Liver (tissue), 9 donors: Measurements from ENCODE around the gene HTR5A. TPM values are rescaled to one million over a fixed set of nuclear protein-coding genes. Genes with fewer than 3 reads are reported as not detected.

ENCODE experiments used
- DNase-seq: peaks from one replicate; pipeline ENCODE4 v3.0.0-alpha.2; 2017; ENCODE audit warnings: low spot score
- H3K27ac ChIP-seq, 2 donors: one replicate each; pipeline ENCODE4 v1.7.0; 2013; ENCODE audit warnings: inconsistent platforms in 2 of 2, low read length in 2 of 2, control low read depth in 1 of 2, low read depth in 1 of 2, mild to moderate bottlenecking in 1 of 2
- H3K27me3 ChIP-seq, 4 donors: one replicate each; pipeline versions ENCODE4 v1.6.1 to v1.7.0; 2013; ENCODE audit warnings: low read length in 3 of 4, inconsistent platforms in 1 of 4, mild to moderate bottlenecking in 1 of 4, moderate library complexity in 1 of 4; ENCODE audit not compliant: control insufficient read depth in 4 of 4, insufficient read depth in 4 of 4
- H3K36me3 ChIP-seq, 4 donors: one replicate each; pipeline versions ENCODE4 v1.6.1 to v1.7.0; 2013; ENCODE audit warnings: low read length in 3 of 4, mild to moderate bottlenecking in 3 of 4, low read depth in 1 of 4, moderate library complexity in 1 of 4; ENCODE audit not compliant: control insufficient read depth in 4 of 4, insufficient read depth in 3 of 4
- H3K4me1 ChIP-seq, 4 donors: one replicate each; pipeline versions ENCODE4 v1.6.1 to v1.7.0; 2013; ENCODE audit warnings: low read length in 3 of 4, mild to moderate bottlenecking in 3 of 4, moderate library complexity in 1 of 4; ENCODE audit not compliant: control insufficient read depth in 4 of 4, insufficient read depth in 4 of 4
- H3K4me3 ChIP-seq, 3 donors: one replicate each; pipeline versions ENCODE4 v1.6.1 to v1.7.0; 2013; ENCODE audit warnings: low read length in 3 of 3, control low read depth in 1 of 3, low read depth in 1 of 3, mild to moderate bottlenecking in 1 of 3
- H3K9ac ChIP-seq, 2 donors: one replicate each; pipeline ENCODE4 v1.7.0; 2013; ENCODE audit warnings: low read length in 2 of 2, mild to moderate bottlenecking in 2 of 2, moderate library complexity in 2 of 2, control low read depth in 1 of 2, low read depth in 1 of 2
- H3K9me3 ChIP-seq, 4 donors: one replicate each; pipeline versions ENCODE4 v1.6.1 to v1.7.0; 2013; ENCODE audit warnings: low read length in 3 of 4; ENCODE audit not compliant: control insufficient read depth in 4 of 4
- CTCF ChIP-seq: fragments of 150-350 bp; IDR thresholded peaks from 2 replicates; pipeline ENCODE4 v1.5.1; 2017; ENCODE audit warnings: improper control_type of control experiment, low read depth, low read length; ENCODE audit not compliant: missing input control
- FOXA2 ChIP-seq: IDR thresholded peaks from 2 replicates; pipeline ENCODE4 v1.6.1; 2016; ENCODE audit warnings: antibody characterized with exemption
- HNF4A ChIP-seq, 2 donors: conservative IDR thresholded peaks; 2 replicates each; pipeline ENCODE4 v1.6.1; 2016; ENCODE audit warnings: antibody characterized with exemption in 2 of 2, mild to moderate bottlenecking in 2 of 2
- HNF4G ChIP-seq: IDR thresholded peaks from 2 replicates; pipeline ENCODE4 v1.6.1; 2016; ENCODE audit warnings: antibody characterized with exemption
- JUND ChIP-seq, 2 donors: IDR thresholded peaks; 2 replicates each; pipeline ENCODE4 v1.6.1; 2016; ENCODE audit warnings: antibody characterized with exemption in 2 of 2
- NR2F2 ChIP-seq: IDR thresholded peaks from 2 replicates; pipeline ENCODE4 v1.6.1; 2016; ENCODE audit warnings: antibody characterized with exemption
- RAD21 ChIP-seq, 2 donors: IDR thresholded peaks; 2 replicates each; pipeline ENCODE4 v1.6.1; 2016; ENCODE audit warnings: antibody characterized with exemption in 2 of 2, mild to moderate bottlenecking in 2 of 2
- SP1 ChIP-seq: IDR thresholded peaks from 2 replicates; pipeline ENCODE4 v1.6.1; 2018; ENCODE audit warnings: antibody characterized with exemption, mild to moderate bottlenecking
- ZBTB33 ChIP-seq: IDR thresholded peaks from 2 replicates; pipeline ENCODE4 v1.6.1; 2016; ENCODE audit warnings: antibody characterized with exemption
- WGBS: extraction: QIAGEN DNeasy Blood & Tissue Kit; methylation state at CpG from one replicate; pipeline ENCODE4 v1.1.7; 2013; 5-methylcytosine and 5-hydroxymethylcytosine counted together
- polyA plus RNA-seq, 2 donors: library from polyadenylated mRNA; stranded (reverse) in 1 of 2; unstranded in 1 of 2; fragments of 200-250 nt in 1 of 2; fragments of >200 nt in 1 of 2; fragmentation: Nextera tagmentation in 1 of 2; extraction: Ambion mirVana in 1 of 2; gene quantifications; one replicate each; pipeline versions ENCODE4 v1.2.1 to v1.2.3, GENCODE V29; 2013 to 2015
- total RNA-seq, 2 donors: library from RNA; depleted of rRNA; stranded (reverse); fragments of >200 nt; gene quantifications; one replicate each; pipeline ENCODE4 v1.2.3, GENCODE V29; 2014
- TF ChIP-seq, protein P1 (sequence below): IDR thresholded peaks from 2 replicates; pipeline ENCODE4 v1.6.1; 2016; ENCODE audit warnings: antibody characterized with exemption, mild to moderate bottlenecking
- TF ChIP-seq, protein P2 (sequence below): IDR thresholded peaks from 2 replicates; pipeline ENCODE4 v1.6.1; 2016; ENCODE audit warnings: antibody characterized with exemption
- donor health status: healthy.
- donor health status: healthy.
- donor health status: healthy.
- donor health status: healthy.
- donor health status: healthy.

HTR5A gene
- total and polyA plus RNA-seq, 4 donors = not detected

DNA sequence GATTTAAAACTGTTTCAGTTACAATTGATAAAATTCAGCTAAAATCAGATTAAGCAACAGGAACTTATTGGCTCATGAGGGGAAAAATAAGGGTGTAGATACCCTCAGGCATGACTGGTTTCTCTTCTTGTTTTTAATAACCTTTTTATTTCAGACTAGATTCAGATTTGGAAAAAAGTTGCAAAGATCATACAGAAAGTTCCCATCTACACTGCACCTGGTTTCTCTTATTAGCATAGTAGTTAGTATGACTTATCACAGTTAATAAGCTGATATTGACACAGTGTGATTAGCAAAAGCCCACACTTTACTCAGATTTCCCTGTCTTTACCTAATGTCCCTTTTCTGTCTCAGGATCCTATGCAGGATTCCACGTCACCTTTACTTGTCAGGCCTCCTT is 53.3 kb downstream of the HTR5A start:
- peaks cover 0 to 7% (median 4%) of the 10 kb centered on the region in 4 donors for H3K9me3 ChIP-seq
- peaks cover 0 to 6% (median 0%) of the 10 kb centered on the region in 4 donors for H3K27me3 ChIP-seq
- TF ChIP-seq FOXA2 = no peak
- no peak overlapping the region for H3K27ac ChIP-seq
- WGBS = 86% methylated on average over 1 of the region's 1 CpG
- no peaks in the 10 kb centered on the region for H3K36me3 ChIP-seq
- no peak for DNase-seq
- no peak overlapping the region for H3K9ac ChIP-seq
- H3K4me3 ChIP-seq = no peak overlapping the region
- H3K4me1 ChIP-seq = no peaks in the 10 kb centered on the region

DNA sequence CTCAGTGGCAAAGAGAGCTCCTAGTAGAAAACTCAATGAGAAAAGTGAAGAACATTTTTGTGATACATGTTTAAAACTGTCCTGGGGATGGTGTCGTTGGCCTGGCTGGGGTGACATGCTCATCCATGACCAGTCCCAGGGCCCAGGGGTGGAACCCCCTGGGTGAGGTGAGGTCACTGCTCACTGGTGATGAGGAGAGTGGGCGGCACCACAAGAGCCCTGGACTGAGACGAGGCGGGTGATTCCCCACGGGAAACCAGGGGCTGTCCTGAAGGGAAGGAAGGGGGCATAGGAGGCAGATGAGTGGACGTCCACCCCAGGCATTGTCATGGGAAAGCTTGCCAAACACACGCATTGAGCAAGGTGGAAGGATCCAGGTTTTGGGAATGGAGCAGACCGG is 54.6 kb downstream of the HTR5A start:
- Histone ChIP-seq H3K9me3 (peaks cover 0 to 7% (median 4%) of the 10 kb centered on the region in 4 donors), H3K27ac (no peak overlapping the region), H3K27me3 (peaks cover 0 to 3% (median 0%) of the 10 kb centered on the region in 4 donors), H3K4me3 (no peak overlapping the region), H3K9ac (no peak overlapping the region), H3K4me1 (no peaks in the 10 kb centered on the region), H3K36me3 (no peaks in the 10 kb centered on the region)
- no peak for DNase-seq
- TF ChIP-seq CTCF (no peak), FOXA2 (no peak), SP1 (no peak), NR2F2 (no peak), ZBTB33 (no peak), RAD21 (IDR thresholded peaks at IDR 0.05) (no peak), JUND (IDR thresholded peaks at IDR 0.05) (no peak), HNF4G (no peak), HNF4A (conservative IDR thresholded peaks at IDR 0.05) (no peak)
- TF ChIP-seq, protein P1, sequence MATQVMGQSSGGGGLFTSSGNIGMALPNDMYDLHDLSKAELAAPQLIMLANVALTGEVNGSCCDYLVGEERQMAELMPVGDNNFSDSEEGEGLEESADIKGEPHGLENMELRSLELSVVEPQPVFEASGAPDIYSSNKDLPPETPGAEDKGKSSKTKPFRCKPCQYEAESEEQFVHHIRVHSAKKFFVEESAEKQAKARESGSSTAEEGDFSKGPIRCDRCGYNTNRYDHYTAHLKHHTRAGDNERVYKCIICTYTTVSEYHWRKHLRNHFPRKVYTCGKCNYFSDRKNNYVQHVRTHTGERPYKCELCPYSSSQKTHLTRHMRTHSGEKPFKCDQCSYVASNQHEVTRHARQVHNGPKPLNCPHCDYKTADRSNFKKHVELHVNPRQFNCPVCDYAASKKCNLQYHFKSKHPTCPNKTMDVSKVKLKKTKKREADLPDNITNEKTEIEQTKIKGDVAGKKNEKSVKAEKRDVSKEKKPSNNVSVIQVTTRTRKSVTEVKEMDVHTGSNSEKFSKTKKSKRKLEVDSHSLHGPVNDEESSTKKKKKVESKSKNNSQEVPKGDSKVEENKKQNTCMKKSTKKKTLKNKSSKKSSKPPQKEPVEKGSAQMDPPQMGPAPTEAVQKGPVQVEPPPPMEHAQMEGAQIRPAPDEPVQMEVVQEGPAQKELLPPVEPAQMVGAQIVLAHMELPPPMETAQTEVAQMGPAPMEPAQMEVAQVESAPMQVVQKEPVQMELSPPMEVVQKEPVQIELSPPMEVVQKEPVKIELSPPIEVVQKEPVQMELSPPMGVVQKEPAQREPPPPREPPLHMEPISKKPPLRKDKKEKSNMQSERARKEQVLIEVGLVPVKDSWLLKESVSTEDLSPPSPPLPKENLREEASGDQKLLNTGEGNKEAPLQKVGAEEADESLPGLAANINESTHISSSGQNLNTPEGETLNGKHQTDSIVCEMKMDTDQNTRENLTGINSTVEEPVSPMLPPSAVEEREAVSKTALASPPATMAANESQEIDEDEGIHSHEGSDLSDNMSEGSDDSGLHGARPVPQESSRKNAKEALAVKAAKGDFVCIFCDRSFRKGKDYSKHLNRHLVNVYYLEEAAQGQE = no peak
- TF ChIP-seq, protein P2, sequence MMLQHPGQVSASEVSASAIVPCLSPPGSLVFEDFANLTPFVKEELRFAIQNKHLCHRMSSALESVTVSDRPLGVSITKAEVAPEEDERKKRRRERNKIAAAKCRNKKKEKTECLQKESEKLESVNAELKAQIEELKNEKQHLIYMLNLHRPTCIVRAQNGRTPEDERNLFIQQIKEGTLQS = no peak
- WGBS = 89% methylated on average over 8 of the region's 8 CpGs
